Measurements from ENCODE around the gene ARX.

Gene ARX

GRCh38 chrX:25001808-25002660 lies 13.7 kb downstream of the ARX start:
- DNase-seq (ENCODE audit: low spot score) (no peak), FAIRE-seq (no peak)

- no peak for FAIRE-seq
- no peak for DNase-seq (ENCODE audit: low spot score)
Measured at GRCh38 chrX:24999511-24999910, 16.3 kb downstream of the ARX start.

- no peak for DNase-seq (ENCODE audit: low spot score)
- no peak for FAIRE-seq
Measured at GRCh38 chrX:24996096-24996709, 19.6 kb downstream of the ARX start.

GRCh38 chrX:24993879-24994278 lies 21.9 kb downstream of the ARX start:
- DNase-seq (ENCODE audit: low spot score) (no peak), FAIRE-seq (no peak)

GRCh38 chrX:24990535-24990934 lies 25.2 kb downstream of the ARX start:
- DNase-seq (ENCODE audit: low spot score) (no peak), FAIRE-seq (no peak)

GRCh38 chrX:24988314-24988713 lies 27.5 kb downstream of the ARX start:
- DNase-seq (ENCODE audit: low spot score): no peak
- no peak for FAIRE-seq

GRCh38 chrX:24987731-24988130 lies 28.0 kb downstream of the ARX start:
- DNase-seq (ENCODE audit: low spot score): no peak
- FAIRE-seq: no peak

- DNase-seq (ENCODE audit: low spot score): no peak
- no peak for FAIRE-seq
Measured at GRCh38 chrX:24985120-24985519, 30.6 kb downstream of the ARX start.

- no peak for DNase-seq (ENCODE audit: low spot score)
- no peak for FAIRE-seq
Measured at GRCh38 chrX:24983931-24984330, 31.8 kb downstream of the ARX start.

GRCh38 chrX:24982306-24982965 lies 33.3 kb downstream of the ARX start:
- no peak for FAIRE-seq

GRCh38 chrX:24981030-24981429 lies 34.7 kb downstream of the ARX start:
- DNase-seq (ENCODE audit: low spot score): no peak
- FAIRE-seq: no peak

More at GRCh38 chrX:24982306-24982965, 33.3 kb downstream of the ARX start:
- DNase-seq (ENCODE audit: low spot score): no peak

GRCh38 chrX:24979081-24979480 lies 36.7 kb downstream of the ARX start:
- DNase-seq (ENCODE audit: low spot score): no peak
- FAIRE-seq: no peak

GRCh38 chrX:24969812-24970211 lies 46.0 kb downstream of the ARX start:
- no peak for FAIRE-seq
- DNase-seq (ENCODE audit: low spot score): no peak

- no peak for FAIRE-seq
- DNase-seq (ENCODE audit: low spot score): no peak
Measured at GRCh38 chrX:24965372-24965771, 50.4 kb downstream of the ARX start.

GRCh38 chrX:24963823-24964222 lies 51.9 kb downstream of the ARX start:
- DNase-seq (ENCODE audit: low spot score): no peak
- FAIRE-seq: no peak

- FAIRE-seq: no peak
Measured at GRCh38 chrX:24961809-24962208, 54.0 kb downstream of the ARX start.

GRCh38 chrX:24956828-24957227 lies 58.9 kb downstream of the ARX start:
- FAIRE-seq (no peak), DNase-seq (ENCODE audit: low spot score) (peak; percentile 3)

More at GRCh38 chrX:24961809-24962208, 54.0 kb downstream of the ARX start:
- no peak for DNase-seq (ENCODE audit: low spot score)

- DNase-seq (ENCODE audit: low spot score): no peak
Measured at GRCh38 chrX:24955372-24955930, 60.3 kb downstream of the ARX start.

GRCh38 chrX:24954732-24955131 lies 61.0 kb downstream of the ARX start:
- FAIRE-seq: no peak

More at GRCh38 chrX:24955372-24955930, 60.3 kb downstream of the ARX start:
- no peak for FAIRE-seq

More at GRCh38 chrX:24954732-24955131, 61.0 kb downstream of the ARX start:
- no peak for DNase-seq (ENCODE audit: low spot score)
